NCI-H526 treated with DMSO at 0.1 percent for 48 hours (cell line): ENCODE measurements around the gene SPNS1.
"Not testable (repeated sequence)": the region's sequence is repeated elsewhere in the genome, so short reads cannot be mapped to it uniquely, and the experiment has no call there.

Experiments used
- DNase-seq: peaks from one replicate; lab custom pipeline; 2025; lab: John Stamatoyannopoulos, UW

The SPNS1 gene, protein sequence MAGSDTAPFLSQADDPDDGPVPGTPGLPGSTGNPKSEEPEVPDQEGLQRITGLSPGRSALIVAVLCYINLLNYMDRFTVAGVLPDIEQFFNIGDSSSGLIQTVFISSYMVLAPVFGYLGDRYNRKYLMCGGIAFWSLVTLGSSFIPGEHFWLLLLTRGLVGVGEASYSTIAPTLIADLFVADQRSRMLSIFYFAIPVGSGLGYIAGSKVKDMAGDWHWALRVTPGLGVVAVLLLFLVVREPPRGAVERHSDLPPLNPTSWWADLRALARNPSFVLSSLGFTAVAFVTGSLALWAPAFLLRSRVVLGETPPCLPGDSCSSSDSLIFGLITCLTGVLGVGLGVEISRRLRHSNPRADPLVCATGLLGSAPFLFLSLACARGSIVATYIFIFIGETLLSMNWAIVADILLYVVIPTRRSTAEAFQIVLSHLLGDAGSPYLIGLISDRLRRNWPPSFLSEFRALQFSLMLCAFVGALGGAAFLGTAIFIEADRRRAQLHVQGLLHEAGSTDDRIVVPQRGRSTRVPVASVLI

DNA sequence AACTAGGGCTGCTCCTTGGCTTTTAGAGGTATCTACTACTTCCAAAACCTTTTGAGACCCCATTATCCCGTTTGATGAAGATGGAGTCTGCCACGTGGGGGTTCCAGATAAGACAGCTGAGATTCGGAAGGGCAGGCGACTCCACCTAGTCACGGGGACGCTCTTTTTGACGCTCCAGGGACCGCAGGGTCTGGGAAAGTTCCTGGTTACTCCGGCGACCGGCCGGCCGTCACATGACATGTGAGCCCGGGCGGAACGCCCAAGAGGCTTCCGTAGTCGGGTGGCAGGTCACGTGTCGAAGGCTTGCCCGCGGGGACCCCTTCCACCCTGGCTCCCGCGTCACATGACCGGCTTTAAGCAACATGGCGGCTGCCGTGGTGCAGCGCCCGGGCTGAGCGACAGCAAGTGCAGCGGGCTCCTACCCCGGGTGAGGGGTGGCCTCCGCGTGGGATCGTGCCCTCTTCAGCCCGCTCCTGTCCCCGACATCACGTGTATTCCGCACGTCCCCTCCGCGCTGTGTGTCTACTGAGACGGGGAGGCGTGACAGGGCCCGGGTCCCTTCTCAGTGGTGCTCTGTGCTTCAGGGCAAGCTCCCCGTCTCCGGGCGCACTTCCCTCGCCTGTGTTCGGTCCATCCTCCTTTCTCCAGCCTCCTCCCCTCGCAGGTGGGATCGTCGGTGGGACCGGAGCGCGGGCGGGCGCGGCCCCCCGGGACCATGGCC, at the start of gene SPNS1:
Gene SPNS1 (plus strand): TSS at position 342 of the 721 bp plus-strand sequence. CDS start 374 bp downstream, at position 716.
- DNase-seq = peak; percentile 80

DNA sequence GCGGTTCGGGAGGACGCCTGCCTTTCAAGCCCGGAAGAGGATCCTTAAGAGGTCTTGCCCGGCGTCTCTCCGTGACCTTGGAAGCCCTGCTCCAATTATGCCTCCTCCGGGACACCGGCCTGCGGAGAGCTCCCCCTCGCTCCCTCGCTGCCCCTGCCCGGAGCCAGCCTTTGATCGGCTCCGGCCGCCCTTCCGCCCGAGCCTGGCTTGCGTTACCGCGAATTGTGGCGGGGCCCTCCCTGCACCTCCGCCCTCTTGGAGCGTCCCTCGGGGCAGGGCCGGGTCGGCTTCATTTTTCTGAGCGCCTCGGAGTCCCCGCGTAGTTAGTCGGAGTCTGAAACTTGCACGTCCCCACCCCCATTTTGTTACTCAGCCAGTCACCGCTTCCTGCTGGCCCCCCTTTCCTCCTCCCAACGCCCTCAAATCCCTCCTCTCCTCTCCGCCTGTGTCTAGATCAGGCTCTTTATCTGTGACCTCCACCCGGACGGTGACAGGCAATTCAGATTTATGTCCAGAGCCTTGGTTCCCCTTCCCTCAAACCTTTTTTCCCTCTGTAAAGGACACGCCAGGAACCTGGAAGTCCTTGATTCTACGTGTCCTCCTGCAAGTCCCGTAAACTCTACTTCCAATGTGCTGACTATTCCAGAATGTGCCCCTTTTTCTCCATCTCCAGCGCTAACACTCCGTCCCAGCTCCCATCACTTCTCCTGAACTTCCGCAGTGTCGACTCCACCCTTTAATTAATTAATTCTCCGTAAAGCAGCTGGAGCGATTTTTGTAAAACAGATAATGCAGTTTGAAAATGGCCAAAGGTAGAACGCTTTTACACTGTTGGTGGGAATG, 49.0 kb upstream of the SPNS1 start:
- peak; percentile 56 for DNase-seq

DNA sequence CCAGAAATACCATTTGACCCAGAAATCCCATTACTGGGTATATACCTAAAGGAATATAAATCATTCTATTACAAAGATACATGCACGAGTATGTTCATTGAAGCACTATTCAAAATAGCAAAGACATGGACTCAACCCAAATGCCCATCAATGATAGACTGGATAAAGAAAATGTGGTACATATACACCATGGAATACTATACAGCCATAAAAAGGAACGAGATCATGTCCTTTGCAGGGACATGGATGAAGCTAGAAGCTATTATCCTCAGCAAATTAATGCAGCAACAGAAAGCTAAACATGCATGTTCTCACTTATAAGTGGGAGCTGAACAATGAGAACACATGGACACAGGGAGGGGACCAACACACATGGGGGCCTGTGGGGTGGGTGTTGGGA, 48.3 kb upstream of the SPNS1 start:
- not testable (repeated sequence) for DNase-seq

DNA sequence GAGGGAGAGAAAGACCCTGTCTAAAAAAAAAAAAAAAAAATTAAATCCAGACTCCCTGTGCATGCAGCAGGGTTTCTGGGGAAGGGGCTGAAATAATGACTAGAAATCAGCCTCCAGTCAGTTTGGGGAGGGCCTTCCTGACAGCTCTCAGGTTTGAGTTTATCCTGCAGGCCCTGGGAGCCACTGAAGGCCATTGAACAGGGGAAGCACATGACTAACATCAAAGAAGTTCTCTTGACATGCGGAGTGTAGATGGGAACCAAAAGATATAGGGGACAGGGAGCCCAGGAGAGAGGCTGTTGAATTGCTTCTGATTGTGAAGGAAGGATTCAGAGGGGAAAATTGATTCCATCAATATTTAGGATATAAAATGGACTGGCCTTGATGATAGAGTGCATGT, 46.8 kb upstream of the SPNS1 start:
- DNase-seq = no peak

DNA sequence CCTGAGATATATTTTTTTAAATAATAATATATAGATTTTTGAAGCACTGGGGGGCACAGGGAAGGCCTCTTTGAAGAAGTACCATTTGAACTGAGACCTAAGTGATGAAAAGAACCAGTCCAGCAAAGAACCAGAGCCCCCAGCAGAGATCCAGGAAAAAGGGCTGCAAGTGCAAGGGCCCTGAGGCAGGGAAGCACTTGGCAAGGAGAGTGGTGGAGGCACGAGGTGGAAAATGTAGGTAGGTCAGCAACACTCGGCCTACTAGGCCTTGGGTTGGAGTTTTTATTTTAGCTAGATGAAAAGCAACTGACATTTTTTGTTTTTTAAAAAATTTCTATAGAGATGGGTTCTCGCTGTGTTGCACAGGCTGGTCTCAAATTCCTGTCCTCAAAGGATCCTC, 44.4 kb upstream of the SPNS1 start:
- DNase-seq = no peak

DNA sequence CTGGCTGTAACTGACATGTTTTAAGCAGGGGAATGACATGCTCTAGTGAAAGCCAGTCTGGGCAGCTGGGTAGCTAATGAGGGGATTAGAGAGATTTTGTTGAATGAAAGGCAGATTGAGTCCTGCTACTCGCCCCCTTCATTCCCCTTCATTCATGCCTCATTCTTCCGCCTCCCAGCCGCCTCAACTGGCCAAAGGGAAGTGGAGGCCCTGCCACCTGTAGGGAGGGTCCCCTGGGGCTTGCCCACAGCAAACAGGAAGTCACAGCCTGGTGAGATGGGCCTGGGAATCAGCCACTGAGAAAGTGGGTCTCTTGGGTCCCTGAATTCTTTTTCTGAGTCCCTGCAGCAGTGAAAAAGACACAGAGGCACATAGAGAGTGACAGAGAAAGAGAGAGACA, 43.9 kb upstream of the SPNS1 start:
- no peak for DNase-seq

DNA sequence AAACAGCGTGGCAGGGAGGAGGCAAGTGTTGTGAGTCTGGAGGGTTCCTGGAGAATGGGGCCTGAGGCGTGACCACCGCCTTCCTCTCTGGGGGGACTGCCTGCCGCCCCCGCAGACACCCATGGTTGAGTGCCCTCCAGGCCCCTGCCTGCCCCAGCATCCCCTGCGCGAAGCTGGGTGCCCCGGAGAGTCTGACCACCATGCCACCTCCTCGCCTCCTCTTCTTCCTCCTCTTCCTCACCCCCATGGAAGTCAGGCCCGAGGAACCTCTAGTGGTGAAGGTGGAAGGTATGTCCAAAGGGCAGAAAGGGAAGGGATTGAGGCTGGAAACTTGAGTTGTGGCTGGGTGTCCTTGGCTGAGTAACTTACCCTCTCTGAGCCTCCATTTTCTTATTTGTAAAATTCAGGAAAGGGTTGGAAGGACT, 42.8 kb upstream of the SPNS1 start, which contains the start of gene CD19:
Gene CD19 (plus strand): TSS at position 171 of the 425 bp plus-strand sequence. CDS start 30 bp downstream, at position 201.
- no peak for DNase-seq

DNA sequence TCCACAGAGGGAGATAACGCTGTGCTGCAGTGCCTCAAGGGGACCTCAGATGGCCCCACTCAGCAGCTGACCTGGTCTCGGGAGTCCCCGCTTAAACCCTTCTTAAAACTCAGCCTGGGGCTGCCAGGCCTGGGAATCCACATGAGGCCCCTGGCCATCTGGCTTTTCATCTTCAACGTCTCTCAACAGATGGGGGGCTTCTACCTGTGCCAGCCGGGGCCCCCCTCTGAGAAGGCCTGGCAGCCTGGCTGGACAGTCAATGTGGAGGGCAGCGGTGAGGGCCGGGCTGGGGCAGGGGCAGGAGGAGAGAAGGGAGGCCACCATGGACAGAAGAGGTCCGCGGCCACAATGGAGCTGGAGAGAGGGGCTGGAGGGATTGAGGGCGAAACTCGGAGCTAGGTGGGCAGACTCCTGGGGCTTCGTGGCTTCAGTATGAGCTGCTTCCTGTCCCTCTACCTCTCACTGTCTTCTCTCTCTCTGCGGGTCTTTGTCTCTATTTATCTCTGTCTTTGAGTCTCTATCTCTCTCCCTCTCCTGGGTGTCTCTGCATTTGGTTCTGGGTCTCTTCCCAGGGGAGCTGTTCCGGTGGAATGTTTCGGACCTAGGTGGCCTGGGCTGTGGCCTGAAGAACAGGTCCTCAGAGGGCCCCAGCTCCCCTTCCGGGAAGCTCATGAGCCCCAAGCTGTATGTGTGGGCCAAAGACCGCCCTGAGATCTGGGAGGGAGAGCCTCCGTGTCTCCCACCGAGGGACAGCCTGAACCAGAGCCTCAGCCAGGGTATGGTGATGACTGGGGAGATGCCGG, 42.0 kb upstream of the SPNS1 start:
- DNase-seq = no peak

DNA sequence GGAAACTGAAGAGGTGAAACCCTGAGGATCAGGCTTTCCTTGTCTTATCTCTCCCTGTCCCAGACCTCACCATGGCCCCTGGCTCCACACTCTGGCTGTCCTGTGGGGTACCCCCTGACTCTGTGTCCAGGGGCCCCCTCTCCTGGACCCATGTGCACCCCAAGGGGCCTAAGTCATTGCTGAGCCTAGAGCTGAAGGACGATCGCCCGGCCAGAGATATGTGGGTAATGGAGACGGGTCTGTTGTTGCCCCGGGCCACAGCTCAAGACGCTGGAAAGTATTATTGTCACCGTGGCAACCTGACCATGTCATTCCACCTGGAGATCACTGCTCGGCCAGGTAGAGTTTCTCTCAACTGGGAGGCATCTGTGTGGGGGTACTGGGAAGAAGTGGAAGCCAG, 41.4 kb upstream of the SPNS1 start:
- DNase-seq = no peak

DNA sequence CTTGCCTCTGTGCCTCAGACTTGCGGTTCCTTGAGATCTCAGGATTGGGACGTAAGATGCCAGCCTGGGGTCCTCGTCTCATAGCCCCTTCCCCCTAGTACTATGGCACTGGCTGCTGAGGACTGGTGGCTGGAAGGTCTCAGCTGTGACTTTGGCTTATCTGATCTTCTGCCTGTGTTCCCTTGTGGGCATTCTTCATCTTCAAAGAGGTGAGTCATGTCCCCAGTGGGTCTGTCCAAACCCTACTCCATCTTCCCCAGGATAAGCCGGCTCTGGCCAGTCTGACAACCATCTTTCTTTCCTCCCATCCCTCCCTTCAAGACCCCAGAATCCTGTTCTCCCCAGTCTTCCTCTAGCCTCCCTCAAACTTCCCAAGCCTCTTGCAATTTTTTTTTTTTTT, 39.2 kb upstream of the SPNS1 start:
- DNase-seq = no peak

DNA sequence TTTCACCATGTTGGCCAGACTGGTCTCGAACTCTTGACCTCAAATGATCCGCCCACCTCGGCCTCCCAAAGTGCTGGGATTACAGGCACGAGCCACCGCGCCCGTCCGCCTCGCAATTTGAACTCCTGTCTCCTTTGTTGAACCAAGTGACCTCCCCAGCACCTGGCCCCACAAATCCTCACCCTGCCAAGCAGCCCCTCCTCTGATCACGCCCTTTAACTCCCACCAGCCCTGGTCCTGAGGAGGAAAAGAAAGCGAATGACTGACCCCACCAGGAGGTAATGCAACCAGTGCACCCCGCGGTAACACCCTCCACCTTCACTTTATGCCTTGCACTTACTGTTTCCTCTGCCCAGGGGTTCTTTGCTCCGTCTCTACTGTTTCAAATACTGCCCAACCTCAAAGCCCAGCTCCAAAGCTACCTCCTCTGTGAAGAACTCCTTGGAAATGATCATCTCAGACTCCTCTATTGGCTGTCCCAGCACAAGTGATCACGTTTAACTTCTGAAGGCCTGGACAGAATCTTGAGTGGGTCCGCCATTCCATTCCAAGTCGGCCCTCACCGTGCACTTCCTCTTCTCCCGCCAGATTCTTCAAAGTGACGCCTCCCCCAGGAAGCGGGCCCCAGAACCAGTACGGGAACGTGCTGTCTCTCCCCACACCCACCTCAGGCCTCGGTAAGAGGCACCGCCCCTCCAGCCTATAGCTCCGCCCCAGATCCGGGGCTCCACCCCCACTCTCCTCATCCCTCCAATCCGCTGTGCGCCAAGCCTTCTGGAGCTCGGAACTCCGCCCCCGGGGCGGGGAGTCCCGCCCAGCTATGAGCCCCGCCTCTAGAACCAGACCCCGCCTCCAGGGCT, 38.4 kb upstream of the SPNS1 start:
- peak; percentile 42 for DNase-seq

DNA sequence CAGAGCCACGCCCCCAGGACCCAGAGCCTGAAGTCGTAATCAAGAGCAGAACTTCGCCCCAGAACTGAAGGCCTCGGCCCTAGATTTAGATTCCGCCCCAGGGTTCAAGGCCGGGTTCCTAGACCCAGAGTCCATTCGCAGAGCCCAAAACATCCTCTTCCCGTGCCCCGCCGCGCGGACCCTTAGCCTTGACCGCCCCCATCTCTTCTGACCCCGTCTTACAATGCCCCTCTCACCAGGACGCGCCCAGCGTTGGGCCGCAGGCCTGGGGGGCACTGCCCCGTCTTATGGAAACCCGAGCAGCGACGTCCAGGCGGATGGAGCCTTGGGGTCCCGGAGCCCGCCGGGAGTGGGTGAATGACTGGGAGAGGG, 37.8 kb upstream of the SPNS1 start:
- DNase-seq = no peak

DNA sequence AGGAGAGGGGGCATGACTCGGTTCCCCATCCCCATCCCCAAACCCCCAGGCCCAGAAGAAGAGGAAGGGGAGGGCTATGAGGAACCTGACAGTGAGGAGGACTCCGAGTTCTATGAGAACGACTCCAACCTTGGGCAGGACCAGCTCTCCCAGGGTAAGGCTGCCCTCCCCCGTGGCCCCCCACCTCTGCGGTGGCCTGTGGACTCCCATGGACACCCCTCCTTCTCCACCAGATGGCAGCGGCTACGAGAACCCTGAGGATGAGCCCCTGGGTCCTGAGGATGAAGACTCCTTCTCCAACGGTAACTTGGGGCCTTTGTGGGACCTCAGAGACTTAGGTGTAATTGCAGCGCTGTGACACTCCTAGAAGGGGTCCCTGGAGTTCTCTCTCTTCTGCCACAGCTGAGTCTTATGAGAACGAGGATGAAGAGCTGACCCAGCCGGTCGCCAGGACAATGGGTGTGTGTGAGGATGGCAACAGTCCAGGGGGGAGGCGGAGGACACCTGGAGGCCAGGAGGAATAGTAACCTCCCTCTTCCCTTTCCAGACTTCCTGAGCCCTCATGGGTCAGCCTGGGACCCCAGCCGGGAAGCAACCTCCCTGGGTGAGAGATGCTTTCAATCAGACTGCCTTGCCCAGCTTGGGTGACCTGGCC, 37.2 kb upstream of the SPNS1 start:
- DNase-seq = no peak

DNA sequence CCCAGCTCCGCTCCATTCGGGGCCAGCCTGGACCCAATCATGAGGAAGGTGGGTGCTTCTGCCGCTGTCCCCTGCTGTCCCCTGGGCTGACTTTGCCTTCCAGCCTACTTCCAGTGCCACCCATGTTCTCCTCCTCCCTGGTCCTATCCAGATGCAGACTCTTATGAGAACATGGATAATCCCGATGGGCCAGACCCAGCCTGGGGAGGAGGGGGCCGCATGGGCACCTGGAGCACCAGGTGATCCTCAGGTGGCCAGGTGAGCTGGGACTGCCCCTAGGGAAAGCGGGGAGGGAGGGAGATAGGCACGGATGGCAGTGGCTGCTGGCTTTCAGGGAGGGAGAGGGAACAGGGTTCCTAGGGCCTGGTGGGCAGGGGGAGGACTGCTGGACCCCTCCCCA, 35.9 kb upstream of the SPNS1 start:
- DNase-seq = no peak

DNA sequence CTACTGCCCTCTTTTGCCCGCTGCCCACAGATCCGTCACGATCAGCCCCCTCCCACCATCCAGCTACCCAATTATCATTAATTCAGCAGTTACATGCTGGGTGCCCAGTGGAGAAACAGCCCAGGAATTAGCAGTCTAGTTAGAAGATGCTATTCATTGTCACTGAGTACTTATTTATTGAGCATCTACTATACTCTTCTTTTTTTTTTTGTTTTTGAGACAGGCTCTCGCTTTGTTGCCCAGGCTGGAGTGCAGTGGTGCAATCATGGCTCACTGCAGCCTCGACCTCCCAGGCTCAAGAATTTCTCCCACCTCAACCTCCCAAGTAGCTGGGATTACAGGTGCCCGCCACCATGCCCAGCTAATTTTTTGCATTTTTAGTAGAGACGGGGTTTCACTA, 34.8 kb upstream of the SPNS1 start:
- not testable (repeated sequence) for DNase-seq

DNA sequence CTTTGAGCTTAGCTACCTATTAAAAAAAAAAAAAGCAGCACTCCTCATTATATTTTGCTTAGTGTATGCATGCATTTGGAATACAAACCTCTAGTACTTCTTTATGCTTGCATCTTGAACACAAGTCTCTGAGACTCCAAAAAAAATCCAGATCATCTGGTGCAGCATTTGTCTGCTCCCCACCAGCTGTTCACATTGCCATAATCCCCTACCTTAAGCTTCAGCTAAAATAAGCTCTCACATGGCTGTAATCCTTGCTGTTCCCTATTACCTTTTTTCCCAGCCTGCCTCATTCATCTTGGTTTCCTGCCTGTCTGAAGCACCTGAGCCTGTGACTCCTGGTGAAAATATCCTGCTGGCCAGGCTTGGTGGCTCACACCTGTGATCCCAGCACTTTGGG, 31.3 kb upstream of the SPNS1 start:
- no peak for DNase-seq

DNA sequence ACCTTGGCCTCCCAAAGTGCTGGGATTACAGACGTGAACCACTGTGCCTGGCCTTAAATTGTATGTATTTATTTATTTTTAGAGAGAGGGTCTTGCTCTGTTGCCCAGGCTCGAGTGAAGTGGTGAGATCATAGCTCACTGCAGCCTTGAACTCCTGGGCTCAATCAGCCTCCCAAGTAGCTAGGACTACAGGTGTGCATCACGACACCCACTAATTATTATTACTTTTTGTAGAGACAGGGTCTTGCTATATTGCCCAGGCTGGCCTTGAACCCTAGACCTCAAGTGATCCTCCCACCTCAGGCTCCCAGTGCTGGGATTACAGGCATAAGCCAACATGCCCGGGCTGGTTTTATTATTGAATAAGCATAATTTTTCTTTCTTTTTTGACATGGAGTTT, 27.9 kb upstream of the SPNS1 start:
- no peak for DNase-seq

DNA sequence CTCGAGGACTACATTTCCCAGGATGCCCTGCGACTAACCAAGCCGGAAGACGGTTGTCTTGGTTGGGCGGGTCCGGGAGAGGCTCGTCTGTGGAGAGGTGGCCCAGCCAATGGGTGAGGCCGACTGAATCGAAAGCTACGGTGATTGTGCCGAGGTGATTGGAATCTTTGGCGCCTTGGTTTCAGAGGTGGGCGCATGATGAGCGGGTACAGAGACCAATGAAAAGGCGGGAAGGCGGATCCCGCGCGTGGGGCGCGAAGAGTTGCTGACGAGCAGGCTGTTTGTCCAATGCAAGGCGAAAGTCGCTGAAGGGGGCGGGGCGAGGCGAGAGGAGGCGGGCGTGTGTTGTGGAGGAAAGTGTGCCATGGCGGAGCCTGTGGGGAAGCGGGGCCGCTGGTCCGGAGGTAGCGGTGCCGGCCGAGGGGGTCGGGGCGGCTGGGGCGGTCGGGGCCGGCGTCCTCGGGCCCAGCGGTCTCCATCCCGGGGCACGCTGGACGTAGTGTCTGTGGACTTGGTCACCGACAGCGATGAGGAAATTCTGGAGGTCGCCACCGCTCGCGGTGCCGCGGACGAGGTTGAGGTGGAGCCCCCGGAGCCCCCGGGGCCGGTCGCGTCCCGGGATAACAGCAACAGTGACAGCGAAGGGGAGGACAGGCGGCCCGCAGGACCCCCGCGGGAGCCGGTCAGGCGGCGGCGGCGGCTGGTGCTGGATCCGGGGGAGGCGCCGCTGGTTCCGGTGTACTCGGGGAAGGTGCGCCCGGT, 23.7 kb upstream of the SPNS1 start, which contains the start of gene NFATC2IP:
Gene NFATC2IP (plus strand): TSS at position 290 of the 762 bp plus-strand sequence. CDS start 75 bp downstream, at position 365.
- peak; percentile 99 for DNase-seq

DNA sequence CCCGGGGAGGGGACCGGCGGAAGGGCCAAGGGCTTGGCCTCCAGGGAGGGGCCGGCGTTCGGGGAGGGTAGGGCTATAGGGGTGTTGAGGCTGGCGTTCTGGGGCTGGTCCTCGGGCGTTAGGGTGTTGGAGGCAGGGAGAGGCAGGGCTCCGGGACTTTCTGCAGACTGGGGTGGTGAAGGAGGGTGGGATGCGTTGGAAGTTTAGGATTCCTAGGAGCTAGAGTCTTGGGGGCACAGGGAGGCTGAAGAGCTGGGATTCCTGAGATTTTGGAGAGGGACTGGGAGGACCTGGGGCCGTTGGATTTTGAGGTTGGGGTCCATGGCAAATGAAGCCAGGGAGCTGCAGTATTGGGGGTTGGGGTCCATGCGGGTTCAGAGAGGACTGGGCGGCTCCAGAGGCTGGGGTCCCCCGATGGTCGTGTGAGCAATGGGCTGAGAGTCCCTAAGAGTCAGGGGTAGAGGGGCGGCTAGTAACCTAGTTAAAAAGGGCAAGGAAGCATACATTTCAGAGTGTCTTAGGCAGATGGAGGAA, 23.1 kb upstream of the SPNS1 start:
- no peak for DNase-seq
